Ammon's horn (tissue), 1 donor: ENCODE data around the gene TRIM33.
"Not testable (repeated sequence)": the region's sequence is repeated elsewhere in the genome, so short reads cannot be mapped to it uniquely, and the experiment has no call there.

Experiments used
- DNase-seq: peaks from one replicate; pipeline ENCODE4 v3.0.0-alpha.2; 2016; ENCODE audit warnings: low spot score

The TRIM33 gene

GRCh38 chr1:114467491-114467890 lies 43.5 kb downstream of the TRIM33 start:
- no peak for DNase-seq

GRCh38 chr1:114466334-114467014 lies 44.5 kb downstream of the TRIM33 start:
- DNase-seq = no peak

GRCh38 chr1:114462963-114463362 lies 48.0 kb downstream of the TRIM33 start:
- DNase-seq = no peak

GRCh38 chr1:114462341-114462740 lies 48.7 kb downstream of the TRIM33 start:
- DNase-seq = no peak

- no peak for DNase-seq
These were observed 52.7 kb downstream of the TRIM33 start for GRCh38 chr1:114458237-114458777.

- DNase-seq = no peak
These were observed 53.2 kb downstream of the TRIM33 start for GRCh38 chr1:114457675-114458236.

- no peak for DNase-seq
These were observed 54.4 kb downstream of the TRIM33 start for GRCh38 chr1:114456586-114456985.

- no peak for DNase-seq
These were observed 55.8 kb downstream of the TRIM33 start for GRCh38 chr1:114455102-114455785.

GRCh38 chr1:114454539-114454938 lies 56.5 kb downstream of the TRIM33 start:
- no peak for DNase-seq

- DNase-seq = no peak
These were observed 57.6 kb downstream of the TRIM33 start for GRCh38 chr1:114453361-114453784.

GRCh38 chr1:114448370-114449036 lies 62.5 kb downstream of the TRIM33 start:
- DNase-seq = no peak

- DNase-seq = no peak
These were observed 64.8 kb downstream of the TRIM33 start for GRCh38 chr1:114446198-114446597.

- not testable (repeated sequence) for DNase-seq
These were observed 67.8 kb downstream of the TRIM33 start for GRCh38 chr1:114443226-114443625.

GRCh38 chr1:114441332-114441731 lies 69.7 kb downstream of the TRIM33 start:
- DNase-seq = no peak

GRCh38 chr1:114439369-114439768 lies 71.6 kb downstream of the TRIM33 start:
- no peak for DNase-seq

- no peak for DNase-seq
These were observed 73.2 kb downstream of the TRIM33 start for GRCh38 chr1:114437812-114438211.

- no peak for DNase-seq
These were observed 74.2 kb downstream of the TRIM33 start for GRCh38 chr1:114436799-114437198.

GRCh38 chr1:114435088-114435715 lies 75.8 kb downstream of the TRIM33 start:
- no peak for DNase-seq

GRCh38 chr1:114431026-114431425 lies 80.0 kb downstream of the TRIM33 start:
- DNase-seq = no peak

GRCh38 chr1:114428083-114428754 lies 82.8 kb downstream of the TRIM33 start:
- DNase-seq = no peak

- DNase-seq = no peak
These were observed 83.4 kb downstream of the TRIM33 start for GRCh38 chr1:114427612-114428011.
